Measurements from ENCODE around the gene LSM14B.
"Not testable (repeated sequence)": the region's sequence is repeated elsewhere in the genome, so short reads cannot be mapped to it uniquely, and the experiment has no call there.

LSM14B gene

DNA sequence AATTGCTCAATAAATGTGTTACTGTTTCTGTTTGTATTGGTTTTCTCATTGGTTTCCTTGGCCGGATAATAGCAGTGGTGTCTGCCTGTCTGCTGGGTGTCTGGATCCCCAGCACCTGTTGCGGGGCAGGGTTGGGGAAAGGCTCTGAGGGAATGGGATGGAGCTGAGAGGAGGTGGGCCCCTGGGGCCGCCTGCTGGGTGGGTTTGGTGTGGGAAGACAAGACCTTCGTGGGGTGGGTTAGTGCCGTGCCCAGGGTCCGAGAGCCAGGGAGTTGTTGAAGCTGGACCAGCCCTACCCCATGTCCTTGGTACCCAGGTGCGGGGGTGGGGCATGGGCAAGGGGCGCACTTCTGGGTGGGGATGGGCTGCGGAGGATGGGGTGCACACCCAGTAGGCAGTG lies 25.3 kb downstream of the LSM14B start:
- DNase-seq (ENCODE audit: low spot score), result no peak

DNA sequence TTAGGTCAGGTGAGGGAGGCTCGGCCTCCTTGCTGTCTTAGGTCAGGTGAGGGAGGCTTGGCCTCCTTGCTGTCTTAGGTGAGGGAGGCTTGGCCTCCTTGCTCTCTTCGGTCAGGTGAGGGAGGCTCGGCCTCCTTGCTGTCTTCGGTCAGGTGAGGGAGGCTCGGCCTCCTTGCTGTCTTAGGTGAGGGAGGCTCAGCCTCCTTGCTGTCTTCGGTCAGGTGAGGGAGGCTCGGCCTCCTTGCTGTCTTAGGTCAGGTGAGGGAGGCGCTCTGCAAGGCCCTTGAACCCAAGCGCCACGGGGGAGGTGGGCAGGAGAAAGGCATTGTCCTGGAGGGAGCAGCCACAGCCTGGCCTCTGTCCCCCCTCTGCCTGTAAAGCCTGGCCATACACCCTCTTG lies 26.1 kb downstream of the LSM14B start:
- DNase-seq (ENCODE audit: low spot score), result not testable (repeated sequence)

DNA sequence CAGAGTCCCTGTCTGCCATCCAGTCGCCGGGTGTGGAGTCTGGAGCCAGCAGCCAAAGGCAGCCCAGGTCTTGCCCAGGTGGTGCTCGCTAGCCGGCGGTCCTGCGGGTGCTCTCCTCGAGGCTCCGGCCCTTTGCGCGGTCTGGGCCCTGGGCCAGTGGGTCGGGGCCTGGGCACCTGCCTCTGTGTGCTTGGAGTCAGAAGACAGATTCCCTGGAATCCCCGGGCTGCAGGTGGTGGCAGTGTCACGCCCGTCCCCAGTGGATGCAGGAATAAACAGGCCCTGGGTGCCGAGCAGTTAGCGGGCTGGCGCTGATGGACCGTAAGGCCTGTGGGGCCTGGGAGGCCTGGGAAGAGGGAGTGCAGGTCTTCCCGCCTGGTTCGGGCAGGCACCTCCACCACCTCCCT lies 26.6 kb downstream of the LSM14B start:
- no peak for DNase-seq (ENCODE audit: low spot score)

DNA sequence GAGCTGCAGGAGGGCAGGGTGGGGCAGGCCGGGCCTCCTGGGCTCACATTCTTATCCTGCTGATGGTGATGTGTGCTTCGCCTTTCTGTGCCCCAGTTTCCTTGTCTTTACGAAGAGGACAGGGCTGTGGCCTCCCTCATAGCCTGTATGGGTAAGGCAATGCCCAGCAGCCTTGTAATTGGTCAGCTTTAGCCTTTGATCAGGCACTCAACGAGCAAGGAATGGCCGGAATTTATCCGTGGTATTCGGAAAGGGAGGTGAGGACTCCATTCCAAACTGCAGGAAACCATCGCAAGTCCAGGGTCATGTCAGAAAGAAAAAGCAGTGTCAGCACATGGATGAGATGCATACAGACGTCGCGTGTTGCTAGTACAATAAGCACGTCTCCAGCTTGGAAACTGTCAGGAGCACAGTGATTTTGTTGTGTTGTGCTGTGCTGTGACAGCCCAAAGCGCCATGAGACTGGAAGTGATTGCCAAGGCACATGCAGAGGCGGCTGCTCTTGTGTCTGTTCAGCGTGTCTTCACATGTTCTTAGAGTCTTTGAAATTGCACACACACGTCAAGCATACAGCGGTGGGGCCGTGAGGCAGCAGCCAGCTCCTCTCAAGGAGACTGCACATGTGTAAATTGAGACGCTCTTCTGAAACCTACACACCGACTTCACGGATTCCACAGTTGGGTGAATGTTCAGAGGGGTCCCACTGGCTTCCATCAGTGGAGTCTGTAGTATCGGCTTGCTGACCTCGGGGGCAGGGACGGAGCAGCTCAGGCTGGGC lies 27.4 kb downstream of the LSM14B start:
- no peak for DNase-seq (ENCODE audit: low spot score)

DNA sequence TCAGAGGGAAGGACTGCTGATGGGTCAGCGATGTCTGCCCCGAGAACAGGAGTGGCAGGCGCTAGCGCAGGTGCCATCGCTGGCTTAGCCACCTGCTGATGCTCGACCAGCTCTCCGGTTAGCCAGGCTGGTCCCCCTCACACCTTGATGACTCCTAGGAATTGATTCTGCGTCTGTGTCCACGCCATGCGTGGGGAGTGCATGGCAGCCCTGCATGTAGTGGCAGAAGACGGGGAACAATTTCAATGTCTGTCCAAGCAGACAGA lies 28.0 kb downstream of the LSM14B start:
- no peak for DNase-seq (ENCODE audit: low spot score)

DNA sequence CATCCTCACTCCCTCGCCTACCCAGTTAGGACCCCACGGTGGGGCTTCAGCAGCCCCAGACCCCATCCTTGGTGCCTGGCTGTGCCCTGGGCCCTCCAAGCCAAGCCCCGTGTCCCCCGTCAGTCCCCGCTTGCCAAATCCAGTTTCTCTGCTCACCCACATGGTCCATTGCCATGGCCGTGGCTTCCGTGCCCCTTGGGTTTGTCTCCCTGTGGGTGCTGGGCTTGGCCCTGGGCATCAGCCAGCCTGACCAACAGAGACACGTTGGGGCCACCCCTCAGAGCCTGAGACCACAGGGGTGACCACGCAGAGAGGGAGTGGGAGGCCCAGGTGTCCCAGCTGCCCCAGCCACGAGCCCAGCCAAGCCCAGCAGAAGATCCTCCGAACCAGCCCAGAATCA lies 28.9 kb downstream of the LSM14B start:
- no peak for DNase-seq (ENCODE audit: low spot score)

DNA sequence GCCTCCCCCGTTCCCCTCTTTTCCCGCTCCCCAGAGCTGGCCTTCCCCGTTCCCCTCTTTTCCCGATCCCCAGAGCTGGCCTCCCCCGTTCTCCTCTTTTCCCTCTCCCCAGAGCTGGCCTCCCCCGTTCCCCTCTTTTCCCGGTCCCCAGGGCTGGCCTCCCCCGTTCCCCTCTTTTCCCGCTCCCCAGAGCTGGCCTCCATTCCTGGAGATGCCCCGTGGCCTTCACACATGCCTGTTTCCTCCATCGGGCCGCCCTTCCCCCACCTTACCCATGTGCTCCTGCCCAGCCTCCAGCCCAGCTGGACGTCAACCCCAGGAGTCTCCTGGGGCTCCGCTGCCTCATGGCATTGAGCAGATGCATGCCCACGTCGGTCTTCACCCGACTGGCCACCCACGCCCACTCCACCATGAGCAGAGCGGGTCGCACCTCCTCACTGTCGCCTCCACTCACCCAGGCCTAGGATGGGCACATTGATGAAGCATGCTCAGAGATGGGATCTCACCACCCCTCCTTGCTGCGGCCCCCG lies 29.6 kb downstream of the LSM14B start:
- DNase-seq (ENCODE audit: low spot score), result no peak

DNA sequence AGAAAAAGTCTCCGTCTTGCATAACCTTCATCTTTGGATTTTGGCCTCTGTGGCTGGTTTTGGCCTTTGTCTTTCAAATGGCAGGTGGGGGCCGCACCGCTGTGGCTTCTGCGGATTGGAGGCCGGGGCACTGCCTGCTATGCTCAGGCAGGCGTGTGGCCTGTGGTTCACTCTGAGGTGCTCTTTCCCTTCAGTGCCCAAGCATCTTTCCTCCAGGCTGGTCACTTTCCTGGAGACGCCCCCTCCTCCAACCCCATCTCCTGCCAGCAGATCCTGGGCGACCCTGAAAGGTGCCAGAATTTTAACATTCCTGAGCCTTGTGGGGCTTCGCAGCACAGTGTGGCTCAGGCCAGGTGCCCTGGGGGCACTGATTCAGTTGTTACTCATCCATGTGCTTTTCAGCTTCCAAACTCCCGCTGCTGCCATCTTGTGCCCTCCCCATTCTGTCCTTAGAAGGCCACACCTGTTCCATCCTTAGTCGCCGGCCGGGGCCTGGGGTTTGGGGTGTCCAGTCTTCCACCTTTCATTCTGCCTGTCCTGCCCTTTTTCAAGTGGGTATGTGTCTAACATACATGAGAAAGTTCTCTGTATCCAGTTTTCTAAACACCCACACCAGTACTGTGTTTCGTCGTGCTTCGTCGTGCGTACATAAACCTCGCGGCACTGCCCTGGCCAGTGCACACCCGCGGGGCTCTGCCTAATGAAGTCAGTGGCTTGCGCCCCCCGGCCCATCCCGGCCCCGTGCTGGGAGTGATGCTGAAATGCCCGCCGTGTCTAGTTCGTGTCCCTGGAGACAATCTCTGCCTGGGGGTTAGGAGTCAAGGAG lies 33.4 kb downstream of the LSM14B start:
- DNase-seq (ENCODE audit: low spot score), result no peak

DNA sequence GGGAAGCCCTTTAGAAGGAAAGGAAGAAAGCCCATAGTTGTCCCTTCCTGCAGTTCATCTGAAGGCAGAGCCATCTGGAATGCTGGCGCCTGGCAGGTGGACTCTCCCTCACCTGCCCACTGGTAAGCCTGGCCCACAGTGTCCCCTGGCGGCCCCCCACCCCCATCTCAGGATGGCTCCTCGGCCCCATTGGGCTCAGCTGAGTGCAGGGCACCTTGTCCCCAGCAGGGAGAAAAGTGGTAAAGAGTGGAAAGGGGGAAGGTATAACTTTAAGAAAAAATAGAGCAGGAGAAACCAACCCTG lies 33.9 kb downstream of the LSM14B start:
- DNase-seq (ENCODE audit: low spot score), result no peak

DNA sequence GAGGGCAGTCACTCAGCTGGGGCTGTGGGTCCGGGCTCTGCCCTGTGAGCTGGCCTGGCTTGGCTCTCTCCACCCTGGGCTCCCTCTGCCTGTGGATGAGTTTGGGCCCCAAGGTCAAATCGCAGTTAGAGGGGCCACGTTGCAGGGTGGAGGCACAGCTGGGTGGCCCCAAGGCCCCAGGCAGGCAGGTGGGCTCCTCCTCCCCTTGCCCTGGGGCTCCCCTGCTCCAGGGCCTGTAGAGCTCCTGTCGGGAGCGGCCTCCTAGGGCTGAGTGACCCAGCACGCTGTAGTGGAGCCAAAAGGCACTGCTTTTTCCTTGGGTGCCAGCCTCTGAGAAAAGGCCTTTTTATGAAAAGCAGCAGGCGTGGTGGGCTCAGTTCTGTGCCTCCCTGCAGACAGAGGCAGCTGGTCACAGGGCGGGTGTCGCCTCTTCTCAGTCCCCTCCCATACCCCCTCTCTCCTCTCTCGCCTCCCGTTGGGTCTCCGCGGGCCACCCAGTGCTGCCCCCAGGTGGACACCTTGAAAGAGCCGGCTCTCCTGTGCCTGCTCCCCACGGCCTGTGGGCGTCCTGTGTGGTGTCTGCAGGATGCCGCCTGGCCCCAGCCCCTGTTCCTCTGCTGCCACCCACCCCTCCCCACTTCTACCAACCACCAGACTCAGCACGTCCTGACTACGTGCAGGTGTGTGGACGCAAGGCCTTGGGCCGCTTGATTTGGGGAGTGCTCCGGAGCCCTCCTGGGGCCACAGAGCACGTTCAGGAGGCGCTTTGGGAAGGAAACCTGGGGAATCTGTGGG lies 34.5 kb downstream of the LSM14B start:
- peak; percentile 91 for DNase-seq (ENCODE audit: low spot score)

DNA sequence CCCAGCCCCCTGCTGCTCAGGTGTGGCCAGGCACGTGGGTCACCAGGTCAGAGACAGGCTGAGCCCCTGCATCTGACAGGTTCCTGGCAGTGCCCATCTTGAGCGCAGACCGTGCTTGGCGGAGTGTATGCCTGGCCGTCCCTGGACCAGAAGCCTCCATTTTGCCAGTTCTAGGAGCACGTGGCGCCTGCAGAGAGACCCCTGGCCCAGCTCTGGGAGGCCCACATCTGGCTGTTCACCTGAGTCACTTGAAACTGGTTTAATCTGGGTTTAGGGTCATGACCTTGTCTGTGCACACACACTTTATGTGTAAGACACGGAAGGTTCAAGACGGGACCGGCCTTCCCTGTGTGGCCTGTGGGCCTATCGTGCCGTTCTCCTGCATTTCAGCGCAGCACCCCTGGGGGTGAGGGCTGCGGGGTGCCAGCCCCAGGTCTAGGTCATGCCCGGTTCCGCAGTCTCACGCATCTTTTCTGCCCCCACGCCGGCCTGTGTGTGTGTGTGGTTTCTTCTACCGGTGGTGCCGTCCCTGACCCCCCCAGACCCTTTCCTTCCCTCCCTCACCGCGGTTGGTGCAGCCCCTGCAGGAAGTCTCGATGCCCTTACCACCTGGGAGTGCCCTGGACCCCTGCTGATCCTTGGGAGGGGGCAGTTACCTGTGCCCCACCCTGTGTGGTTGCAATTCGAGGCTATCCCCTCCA lies 35.3 kb downstream of the LSM14B start:
- no peak for DNase-seq (ENCODE audit: low spot score)

DNA sequence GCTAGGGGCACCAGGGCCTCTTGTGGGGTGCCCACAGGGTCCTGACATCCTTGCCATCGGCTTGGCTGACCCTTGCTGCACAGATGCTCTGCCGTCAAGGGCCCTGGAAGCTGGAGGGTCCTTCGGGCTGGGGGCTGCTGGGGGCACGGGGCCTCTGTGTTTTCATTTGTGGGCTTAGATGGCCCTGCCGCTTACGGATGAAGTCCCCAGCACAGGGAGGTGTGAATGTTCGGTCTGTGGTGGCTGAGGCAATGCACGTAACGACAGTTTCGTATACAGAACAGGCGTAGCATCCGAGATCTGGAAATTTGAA lies 35.8 kb downstream of the LSM14B start:
- no peak for DNase-seq (ENCODE audit: low spot score)

DNA sequence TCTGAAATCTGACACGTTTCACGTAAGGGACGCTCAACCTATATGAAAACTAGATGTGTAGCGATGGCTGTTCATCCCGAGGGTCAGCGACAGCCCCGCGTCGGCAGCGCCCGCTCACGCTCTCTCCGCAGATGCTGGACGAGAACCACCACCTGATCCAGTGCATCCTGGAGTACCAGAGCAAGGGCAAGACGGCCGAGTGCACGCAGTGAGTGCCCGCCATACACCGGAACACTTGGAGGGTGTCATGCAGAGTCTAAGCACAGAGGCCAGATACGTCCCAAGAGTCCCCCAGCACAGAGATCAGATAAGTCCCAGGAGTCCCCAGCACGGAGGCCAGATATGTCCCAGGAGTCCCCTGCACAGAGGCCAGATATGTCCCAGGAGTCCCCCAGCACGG lies 36.3 kb downstream of the LSM14B start:
- no peak for DNase-seq (ENCODE audit: low spot score)

DNA sequence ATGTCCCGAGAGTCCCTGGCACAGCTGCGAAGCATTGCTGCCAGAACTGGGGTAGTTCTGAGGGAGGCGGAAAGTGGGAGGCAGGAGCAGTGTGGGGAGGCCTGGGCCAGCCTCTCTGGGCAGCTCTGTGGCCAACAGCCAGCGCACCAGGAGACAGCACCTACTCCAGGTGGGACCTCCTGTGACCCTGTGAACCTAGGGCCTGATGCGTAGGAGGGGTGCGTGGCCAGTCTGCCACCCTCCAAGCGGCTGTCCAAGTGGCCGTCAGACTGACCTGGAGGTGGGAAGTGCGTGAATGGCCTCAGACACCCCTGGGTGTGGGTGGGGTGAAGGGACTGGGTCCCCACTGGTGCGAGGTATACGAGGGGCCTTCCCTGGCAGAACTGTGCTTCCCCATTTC lies 36.8 kb downstream of the LSM14B start:
- no peak for DNase-seq (ENCODE audit: low spot score)

DNA sequence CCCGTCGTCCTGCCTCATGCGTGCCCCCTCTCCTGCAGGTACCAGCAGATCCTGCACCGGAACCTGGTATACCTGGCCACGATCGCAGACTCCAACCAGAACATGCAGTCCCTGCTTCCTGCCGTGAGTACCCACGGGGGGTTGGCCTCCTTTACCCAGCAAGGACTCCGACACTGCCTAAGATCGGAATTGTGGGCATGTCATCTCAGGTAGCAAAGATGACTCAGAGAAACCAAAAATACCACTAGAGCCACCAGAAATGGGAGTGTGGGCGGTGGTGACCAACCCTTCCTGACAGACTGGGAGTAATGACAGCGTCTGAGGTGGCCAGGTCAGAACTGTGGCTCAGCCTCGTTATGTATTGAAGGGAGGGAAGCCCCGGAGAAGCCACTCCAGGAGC lies 37.6 kb downstream of the LSM14B start:
- no peak for DNase-seq (ENCODE audit: low spot score)

DNA sequence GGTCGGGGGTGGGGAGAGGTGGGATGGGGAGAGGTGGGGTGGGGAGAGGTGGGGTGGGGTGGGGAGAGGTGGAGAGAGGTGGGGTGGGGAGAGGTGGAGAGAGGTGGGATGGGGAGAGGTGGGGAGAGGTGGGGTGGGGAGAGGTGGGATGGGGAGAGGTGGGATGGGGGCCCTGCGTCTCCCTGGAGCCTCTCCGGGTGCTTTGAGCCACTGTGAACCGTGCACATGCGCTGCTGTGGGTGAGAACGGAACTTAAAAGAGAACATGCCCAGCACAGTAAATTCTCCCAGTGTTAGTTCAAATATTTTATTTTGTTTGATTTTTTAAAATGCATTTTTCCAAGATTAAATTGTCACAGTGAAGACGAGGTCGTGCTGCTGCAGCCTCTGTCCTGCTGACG lies 38.0 kb downstream of the LSM14B start:
- no peak for DNase-seq (ENCODE audit: low spot score)

DNA sequence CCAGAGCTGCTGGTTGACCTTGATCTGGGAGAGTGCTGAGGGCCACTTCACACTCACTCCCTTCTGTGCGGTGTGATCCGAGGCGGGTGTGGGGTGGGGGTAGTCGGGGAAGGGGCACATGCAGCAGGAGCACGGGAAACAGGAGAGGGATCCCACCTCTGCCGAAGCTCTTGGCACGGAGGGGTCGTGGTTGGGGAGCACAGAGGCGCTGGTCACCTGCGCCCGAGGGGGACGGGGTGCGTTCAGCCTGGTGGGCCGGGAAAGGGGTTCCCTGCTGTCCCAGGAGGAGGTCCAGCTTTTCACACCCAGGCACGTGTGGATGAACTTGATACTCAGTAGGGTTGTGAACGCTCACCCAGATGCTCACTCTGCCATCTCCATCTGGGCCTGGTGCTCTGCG lies 38.6 kb downstream of the LSM14B start:
- no peak for DNase-seq (ENCODE audit: low spot score)

DNA sequence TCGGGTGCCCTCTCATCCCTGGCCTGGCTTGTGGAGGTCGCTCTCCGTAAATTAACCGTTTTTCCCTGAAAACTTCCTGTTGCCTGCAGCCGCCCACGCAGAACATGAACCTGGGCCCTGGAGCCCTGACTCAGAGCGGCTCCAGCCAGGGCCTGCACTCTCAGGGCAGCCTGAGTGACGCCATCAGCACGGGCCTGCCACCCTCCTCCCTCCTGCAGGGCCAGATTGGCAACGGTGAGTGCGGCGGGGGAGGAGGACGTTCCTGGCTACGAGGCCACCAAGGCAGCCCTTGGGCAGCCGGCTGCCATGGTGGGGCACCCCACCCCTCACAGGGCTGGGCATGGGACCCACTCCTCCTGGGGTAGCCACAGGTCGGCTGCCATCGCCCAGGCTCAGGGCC lies 39.1 kb downstream of the LSM14B start:
- DNase-seq (ENCODE audit: low spot score), result no peak

DNA sequence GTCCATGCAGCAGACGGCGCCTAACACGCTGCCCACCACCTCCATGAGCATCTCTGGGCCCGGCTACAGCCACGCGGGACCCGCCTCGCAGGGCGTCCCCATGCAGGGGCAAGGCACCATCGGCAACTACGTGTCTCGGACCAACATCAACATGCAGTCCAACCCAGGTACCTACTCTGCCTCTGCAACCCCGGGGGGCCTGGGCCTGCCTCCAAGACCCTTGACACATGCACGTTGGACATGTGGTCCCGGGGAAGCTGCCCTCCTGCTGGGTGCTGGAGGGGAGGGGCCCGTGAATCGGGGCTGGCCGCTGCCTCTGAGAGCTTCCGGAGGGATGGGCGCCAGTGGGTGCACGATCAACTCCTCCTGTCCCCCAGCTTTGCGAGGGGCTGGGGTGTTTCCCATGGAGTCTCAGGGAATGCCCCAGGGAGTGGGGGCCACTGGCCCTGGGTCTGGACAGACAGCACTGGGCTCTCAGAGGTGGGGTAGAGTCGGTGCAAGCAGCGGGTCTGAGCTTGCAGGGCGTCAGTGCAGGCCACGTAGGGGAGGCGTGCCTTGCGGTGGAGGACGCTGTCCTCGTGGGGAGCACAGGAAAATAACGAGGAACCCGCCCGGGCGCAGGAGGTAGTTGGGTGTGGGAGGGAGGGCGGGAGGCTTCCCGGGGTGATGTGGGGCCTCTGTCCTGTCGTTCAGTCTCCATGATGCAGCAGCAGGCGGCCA lies 40.6 kb downstream of the LSM14B start:
- no peak for DNase-seq (ENCODE audit: low spot score)

DNA sequence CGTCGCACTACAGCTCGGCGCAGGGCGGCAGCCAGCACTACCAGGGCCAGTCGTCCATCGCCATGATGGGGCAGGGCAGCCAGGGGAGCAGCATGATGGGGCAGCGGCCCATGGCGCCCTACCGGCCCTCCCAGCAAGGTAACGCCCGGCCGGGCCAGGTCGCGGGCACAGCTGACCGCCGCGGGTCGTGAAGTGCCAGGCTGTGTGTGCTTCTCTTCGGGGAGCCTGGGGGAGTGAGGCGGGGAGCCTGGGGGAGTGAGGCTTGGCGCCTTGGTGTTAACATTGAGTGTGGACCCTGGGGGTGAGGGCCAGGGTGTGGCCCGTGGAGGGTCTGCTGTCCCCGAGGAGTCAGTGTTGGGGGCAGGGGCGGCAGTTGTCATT lies 41.2 kb downstream of the LSM14B start:
- no peak for DNase-seq (ENCODE audit: low spot score)

DNA sequence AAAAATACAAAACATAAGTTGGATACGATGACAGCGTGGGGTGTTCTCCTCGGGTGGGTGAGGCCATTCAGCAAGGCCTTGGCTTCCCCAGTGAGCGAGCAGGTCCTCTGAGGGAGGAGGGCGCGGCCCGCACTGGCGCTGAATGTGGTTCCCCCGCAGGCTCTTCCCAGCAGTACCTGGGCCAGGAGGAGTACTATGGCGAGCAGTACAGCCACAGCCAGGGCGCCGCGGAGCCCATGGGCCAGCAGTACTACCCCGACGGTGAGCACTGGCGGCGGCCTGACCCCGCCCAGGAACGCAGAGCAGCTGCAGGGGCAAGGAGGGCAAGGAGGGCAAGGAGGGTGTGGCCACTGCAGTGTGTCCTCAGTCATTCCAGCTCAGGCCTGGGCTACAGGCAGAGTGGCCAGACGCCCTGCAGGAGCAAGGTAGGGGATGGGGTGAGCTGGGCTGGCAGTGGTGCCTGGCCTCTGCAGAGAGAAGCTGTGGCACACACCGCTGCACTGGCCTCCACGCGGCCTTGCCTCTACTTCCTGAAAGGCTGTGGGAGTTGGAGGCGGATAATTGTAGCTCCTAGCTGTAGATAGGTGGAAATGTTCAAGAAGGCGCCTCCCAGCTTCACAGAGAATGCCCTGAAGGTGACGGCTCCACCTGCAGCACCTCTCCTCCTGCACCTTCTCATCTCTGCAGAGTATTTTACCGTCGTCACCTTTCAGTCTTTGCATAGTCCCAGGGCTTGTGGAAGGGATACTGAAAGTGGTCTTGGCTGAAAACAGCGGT lies 41.9 kb downstream of the LSM14B start:
- DNase-seq (ENCODE audit: low spot score), result no peak

All from HuH-7.5 (cell line).